ENCODE results near the gene CCNB2.

Gene CCNB2

GRCh38 chr15:59104912-59105732, at the start of gene CCNB2:
CCNB2 (plus strand) TSS chr15:59105146; CDS start chr15:59105269, 123 bp downstream.
- TF ChIP-seq CTCF (IDR thresholded peaks at IDR 0.05), result no peak

GRCh38 chr15:59059076-59059597, 45.8 kb upstream of the CCNB2 start:
- TF ChIP-seq CTCF (IDR thresholded peaks at IDR 0.05), result no peak

GRCh38 chr15:59060348-59060747, 44.6 kb upstream of the CCNB2 start:
- no peak for TF ChIP-seq CTCF (IDR thresholded peaks at IDR 0.05)

- TF ChIP-seq CTCF (IDR thresholded peaks at IDR 0.05), result no peak
Observed at GRCh38 chr15:59063042-59063441, 41.9 kb upstream of the CCNB2 start.

- no peak for TF ChIP-seq CTCF (IDR thresholded peaks at IDR 0.05)
Observed at GRCh38 chr15:59069430-59069829, 35.5 kb upstream of the CCNB2 start.

- TF ChIP-seq CTCF (IDR thresholded peaks at IDR 0.05), result no peak
Observed at GRCh38 chr15:59074607-59075006, 30.3 kb upstream of the CCNB2 start.

- no peak for TF ChIP-seq CTCF (IDR thresholded peaks at IDR 0.05)
Observed at GRCh38 chr15:59087731-59088130, 17.2 kb upstream of the CCNB2 start.

Data from LNCAP (cell line).